ENCODE measurements around the gene PPP1R15A.

DNA sequence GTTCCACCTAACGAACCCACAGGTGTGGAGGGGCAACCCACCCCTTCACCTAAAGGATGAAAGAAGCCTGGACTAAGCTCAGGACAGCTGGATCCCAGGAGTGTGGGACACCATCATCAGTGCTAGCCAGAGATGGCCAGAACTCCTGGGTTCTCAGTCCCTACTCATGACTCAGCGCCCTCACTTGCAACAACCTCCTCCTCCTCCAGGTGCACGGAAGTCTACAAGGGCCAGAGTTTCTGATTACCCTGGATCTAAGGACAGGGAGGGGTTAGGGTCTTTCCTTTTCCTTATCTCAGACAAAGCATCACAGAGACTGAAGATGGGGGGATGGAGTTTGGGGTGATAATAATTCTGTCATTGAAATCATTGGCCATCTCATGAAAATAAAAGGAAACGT lies 18.3 kb downstream of the PPP1R15A start:
- TF ChIP-seq, protein P1, sequence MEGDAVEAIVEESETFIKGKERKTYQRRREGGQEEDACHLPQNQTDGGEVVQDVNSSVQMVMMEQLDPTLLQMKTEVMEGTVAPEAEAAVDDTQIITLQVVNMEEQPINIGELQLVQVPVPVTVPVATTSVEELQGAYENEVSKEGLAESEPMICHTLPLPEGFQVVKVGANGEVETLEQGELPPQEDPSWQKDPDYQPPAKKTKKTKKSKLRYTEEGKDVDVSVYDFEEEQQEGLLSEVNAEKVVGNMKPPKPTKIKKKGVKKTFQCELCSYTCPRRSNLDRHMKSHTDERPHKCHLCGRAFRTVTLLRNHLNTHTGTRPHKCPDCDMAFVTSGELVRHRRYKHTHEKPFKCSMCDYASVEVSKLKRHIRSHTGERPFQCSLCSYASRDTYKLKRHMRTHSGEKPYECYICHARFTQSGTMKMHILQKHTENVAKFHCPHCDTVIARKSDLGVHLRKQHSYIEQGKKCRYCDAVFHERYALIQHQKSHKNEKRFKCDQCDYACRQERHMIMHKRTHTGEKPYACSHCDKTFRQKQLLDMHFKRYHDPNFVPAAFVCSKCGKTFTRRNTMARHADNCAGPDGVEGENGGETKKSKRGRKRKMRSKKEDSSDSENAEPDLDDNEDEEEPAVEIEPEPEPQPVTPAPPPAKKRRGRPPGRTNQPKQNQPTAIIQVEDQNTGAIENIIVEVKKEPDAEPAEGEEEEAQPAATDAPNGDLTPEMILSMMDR (conservative IDR thresholded peaks at IDR 0.05) = no peak
- no peak for TF ChIP-seq ZFX (IDR thresholded peaks at IDR 0.05)

Measured in C4-2B (cell line).